Activated CD4-positive, alpha-beta T cell treated with anti-CD3 and anti-CD28 coated beads for 48 hours (primary cell): Measurements from ENCODE around the gene NR1I3.

Source experiments
- DNase-seq: peaks from one replicate; pipeline ENCODE4 v3.0.0-alpha.2; 2020

The NR1I3 gene

GRCh38 chr1:161193561-161194235 lies 44.3 kb downstream of the NR1I3 start:
- no peak for DNase-seq

GRCh38 chr1:161192476-161193465 lies 45.2 kb downstream of the NR1I3 start:
- DNase-seq = peak; percentile 74

- no peak for DNase-seq
Measured at GRCh38 chr1:161191971-161192370, 46.0 kb downstream of the NR1I3 start.

- no peak for DNase-seq
Measured at GRCh38 chr1:161190962-161191521, 47.0 kb downstream of the NR1I3 start.

GRCh38 chr1:161189036-161189435 lies 49.0 kb downstream of the NR1I3 start:
- DNase-seq = no peak

GRCh38 chr1:161188381-161188780 lies 49.6 kb downstream of the NR1I3 start:
- DNase-seq = no peak

- DNase-seq = no peak
Measured at GRCh38 chr1:161187311-161187710, 50.7 kb downstream of the NR1I3 start.

- no peak for DNase-seq
Measured at GRCh38 chr1:161185732-161186311, 52.2 kb downstream of the NR1I3 start.

- peak; percentile 80 for DNase-seq
Measured at GRCh38 chr1:161185282-161185682, 52.7 kb downstream of the NR1I3 start.

- peak; percentile 77 for DNase-seq
Measured at GRCh38 chr1:161182214-161182613, 55.8 kb downstream of the NR1I3 start.

- no peak for DNase-seq
Measured at GRCh38 chr1:161180639-161181038, 57.4 kb downstream of the NR1I3 start.

GRCh38 chr1:161179698-161180097 lies 58.3 kb downstream of the NR1I3 start:
- no peak for DNase-seq
